ENCODE measurements around the gene TMEM14C.

The TMEM14C gene

GRCh38 chr6:10722820-10723566 lies at the start of gene TMEM14C:
TSS of gene TMEM14C (plus strand) at chr6:10723070. CDS start at chr6:10724614, 1,544 bp downstream.
- H3K4me3 Mint-ChIP-seq: peak within 1 kb of the TSS; percentile 94
- peak within 1 kb of the TSS; percentile 90 for H3K27ac Mint-ChIP-seq
- H3K36me3 Mint-ChIP-seq: peaks cover 4% of the 10 kb centered on the region
- H3K9me3 Mint-ChIP-seq (ENCODE audit: low read depth): no peaks in the 10 kb centered on the region
- peaks cover 52% of the 10 kb centered on the region for H3K4me1 Mint-ChIP-seq (ENCODE audit: low read depth)
- no peaks in the 10 kb centered on the region for H3K27me3 Mint-ChIP-seq

- Mint-ChIP-seq H3K4me3 (no peak overlapping the region), H3K27ac (no peak overlapping the region), H3K4me1 (ENCODE audit: low read depth) (no peaks in the 10 kb centered on the region), H3K9me3 (ENCODE audit: low read depth) (no peaks in the 10 kb centered on the region), H3K27me3 (no peaks in the 10 kb centered on the region), H3K36me3 (no peaks in the 10 kb centered on the region)
Observed at GRCh38 chr6:10676403-10676802, 46.5 kb upstream of the TMEM14C start.

GRCh38 chr6:10678456-10678855 lies 44.4 kb upstream of the TMEM14C start:
- H3K27ac Mint-ChIP-seq: no peak overlapping the region
- peaks cover 9% of the 10 kb centered on the region for H3K4me1 Mint-ChIP-seq (ENCODE audit: low read depth)
- no peaks in the 10 kb centered on the region for H3K27me3 Mint-ChIP-seq
- no peak overlapping the region for H3K4me3 Mint-ChIP-seq
- H3K36me3 Mint-ChIP-seq: no peaks in the 10 kb centered on the region
- H3K9me3 Mint-ChIP-seq (ENCODE audit: low read depth): no peaks in the 10 kb centered on the region

GRCh38 chr6:10681795-10682194 lies 41.1 kb upstream of the TMEM14C start:
- no peaks in the 10 kb centered on the region for H3K36me3 Mint-ChIP-seq
- H3K9me3 Mint-ChIP-seq (ENCODE audit: low read depth): no peaks in the 10 kb centered on the region
- no peaks in the 10 kb centered on the region for H3K27me3 Mint-ChIP-seq
- H3K4me3 Mint-ChIP-seq: no peak overlapping the region
- H3K4me1 Mint-ChIP-seq (ENCODE audit: low read depth): peaks cover 31% of the 10 kb centered on the region
- H3K27ac Mint-ChIP-seq: no peak overlapping the region

- H3K27me3 Mint-ChIP-seq: no peaks in the 10 kb centered on the region
- peaks cover 31% of the 10 kb centered on the region for H3K4me1 Mint-ChIP-seq (ENCODE audit: low read depth)
- peak overlapping the region; percentile 77 for H3K27ac Mint-ChIP-seq
- no peak overlapping the region for H3K4me3 Mint-ChIP-seq
- no peaks in the 10 kb centered on the region for H3K9me3 Mint-ChIP-seq (ENCODE audit: low read depth)
- H3K36me3 Mint-ChIP-seq: no peaks in the 10 kb centered on the region
Observed at GRCh38 chr6:10682355-10682988, 40.4 kb upstream of the TMEM14C start.

- Mint-ChIP-seq H3K4me3 (no peak overlapping the region), H3K36me3 (no peaks in the 10 kb centered on the region), H3K27ac (no peak overlapping the region)
Observed at GRCh38 chr6:10684618-10685017, 38.3 kb upstream of the TMEM14C start.

GRCh38 chr6:10685092-10685915 lies 37.6 kb upstream of the TMEM14C start:
- Mint-ChIP-seq H3K9me3 (ENCODE audit: low read depth) (no peaks in the 10 kb centered on the region), H3K4me3 (no peak overlapping the region), H3K4me1 (ENCODE audit: low read depth) (peaks cover 31% of the 10 kb centered on the region), H3K27me3 (no peaks in the 10 kb centered on the region), H3K27ac (peak overlapping the region; percentile 79), H3K36me3 (no peaks in the 10 kb centered on the region)

More at GRCh38 chr6:10684618-10685017, 38.3 kb upstream of the TMEM14C start:
- no peaks in the 10 kb centered on the region for H3K27me3 Mint-ChIP-seq
- peaks cover 31% of the 10 kb centered on the region for H3K4me1 Mint-ChIP-seq (ENCODE audit: low read depth)
- H3K9me3 Mint-ChIP-seq (ENCODE audit: low read depth): no peaks in the 10 kb centered on the region

GRCh38 chr6:10686901-10687300 lies 36.0 kb upstream of the TMEM14C start:
- H3K27me3 Mint-ChIP-seq: no peaks in the 10 kb centered on the region
- H3K9me3 Mint-ChIP-seq (ENCODE audit: low read depth): no peaks in the 10 kb centered on the region
- no peak overlapping the region for H3K27ac Mint-ChIP-seq
- peaks cover 33% of the 10 kb centered on the region for H3K4me1 Mint-ChIP-seq (ENCODE audit: low read depth)
- no peaks in the 10 kb centered on the region for H3K36me3 Mint-ChIP-seq
- H3K4me3 Mint-ChIP-seq: no peak overlapping the region

GRCh38 chr6:10687582-10687981 lies 35.3 kb upstream of the TMEM14C start:
- no peak overlapping the region for H3K27ac Mint-ChIP-seq

GRCh38 chr6:10690651-10691445 lies 32.0 kb upstream of the TMEM14C start:
- Mint-ChIP-seq H3K27ac (no peak overlapping the region), H3K27me3 (no peaks in the 10 kb centered on the region), H3K9me3 (ENCODE audit: low read depth) (no peaks in the 10 kb centered on the region), H3K4me3 (no peak overlapping the region), H3K36me3 (peaks cover 2% of the 10 kb centered on the region), H3K4me1 (ENCODE audit: low read depth) (peaks cover 26% of the 10 kb centered on the region)

More at GRCh38 chr6:10687582-10687981, 35.3 kb upstream of the TMEM14C start:
- Mint-ChIP-seq H3K9me3 (ENCODE audit: low read depth) (no peaks in the 10 kb centered on the region), H3K27me3 (no peaks in the 10 kb centered on the region), H3K4me1 (ENCODE audit: low read depth) (peaks cover 30% of the 10 kb centered on the region), H3K36me3 (no peaks in the 10 kb centered on the region), H3K4me3 (no peak overlapping the region)

- H3K27me3 Mint-ChIP-seq: no peaks in the 10 kb centered on the region
- H3K36me3 Mint-ChIP-seq: peaks cover 2% of the 10 kb centered on the region
- H3K9me3 Mint-ChIP-seq (ENCODE audit: low read depth): no peaks in the 10 kb centered on the region
- peak overlapping the region; percentile 100 for H3K27ac Mint-ChIP-seq
- peak overlapping the region; percentile 93 for H3K4me3 Mint-ChIP-seq
- peaks cover 36% of the 10 kb centered on the region for H3K4me1 Mint-ChIP-seq (ENCODE audit: low read depth)
Observed at GRCh38 chr6:10692965-10693538, 29.8 kb upstream of the TMEM14C start.

GRCh38 chr6:10694302-10695085 lies 28.4 kb upstream of the TMEM14C start, which contains the start of the genes C6orf52 and PAK1IP1:
TSS of gene C6orf52 (minus strand) at chr6:10694616. CDS start at chr6:10687550, 7,066 bp downstream.
TSS of gene PAK1IP1 (plus strand) at chr6:10694972. CDS start at chr6:10694986, 14 bp downstream.
- no peaks in the 10 kb centered on the region for H3K27me3 Mint-ChIP-seq
- H3K27ac Mint-ChIP-seq: peak within 1 kb of the TSS; percentile 100
- H3K4me3 Mint-ChIP-seq: peak within 1 kb of the TSS; percentile 93
- no peaks in the 10 kb centered on the region for H3K9me3 Mint-ChIP-seq (ENCODE audit: low read depth)
- H3K36me3 Mint-ChIP-seq: peaks cover 5% of the 10 kb centered on the region
- H3K4me1 Mint-ChIP-seq (ENCODE audit: low read depth): peaks cover 48% of the 10 kb centered on the region

- H3K27ac Mint-ChIP-seq: peak overlapping the region; percentile 100
- no peaks in the 10 kb centered on the region for H3K27me3 Mint-ChIP-seq
- H3K4me1 Mint-ChIP-seq (ENCODE audit: low read depth): peaks cover 52% of the 10 kb centered on the region
- H3K4me3 Mint-ChIP-seq: peak overlapping the region; percentile 93
- no peaks in the 10 kb centered on the region for H3K9me3 Mint-ChIP-seq (ENCODE audit: low read depth)
- peaks cover 5% of the 10 kb centered on the region for H3K36me3 Mint-ChIP-seq
Observed at GRCh38 chr6:10695086-10695657, 27.7 kb upstream of the TMEM14C start.
